ENCODE results near the gene ELP4.
"Not testable (repeated sequence)": the region's sequence is repeated elsewhere in the genome, so short reads cannot be mapped to it uniquely, and the experiment has no call there.

Gene ELP4

DNA sequence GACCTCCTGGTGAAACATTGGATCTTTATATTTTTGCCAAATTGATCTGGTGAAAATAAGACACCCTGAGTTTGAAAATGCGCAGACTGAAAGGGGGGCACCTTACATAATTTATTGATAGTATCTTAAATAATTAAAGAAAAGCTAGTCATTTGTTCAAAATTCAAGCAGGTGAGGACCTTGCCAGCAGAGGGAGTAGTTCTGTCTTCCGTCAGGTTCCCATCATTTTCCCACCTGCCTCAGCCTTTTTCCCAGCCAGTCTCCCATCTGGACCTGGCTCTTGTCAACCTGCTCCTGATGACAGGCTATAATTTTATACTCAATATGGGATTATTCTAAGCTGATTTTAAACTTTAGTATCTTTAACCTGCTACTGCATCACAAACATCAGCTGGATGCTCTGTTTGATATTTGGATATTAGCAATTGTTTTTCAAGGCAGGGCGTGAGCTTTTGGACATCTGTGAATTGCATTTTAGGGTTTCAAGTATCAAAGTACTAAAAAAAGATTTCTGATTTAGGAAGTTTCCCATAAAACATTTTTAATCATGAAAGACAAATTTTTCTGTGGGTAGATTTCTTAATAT is 132.0 kb downstream of the ELP4 start:
- DNase-seq (ENCODE audit: extremely low read depth in 1 of 2, low read depth in 1 of 2): no peak

DNA sequence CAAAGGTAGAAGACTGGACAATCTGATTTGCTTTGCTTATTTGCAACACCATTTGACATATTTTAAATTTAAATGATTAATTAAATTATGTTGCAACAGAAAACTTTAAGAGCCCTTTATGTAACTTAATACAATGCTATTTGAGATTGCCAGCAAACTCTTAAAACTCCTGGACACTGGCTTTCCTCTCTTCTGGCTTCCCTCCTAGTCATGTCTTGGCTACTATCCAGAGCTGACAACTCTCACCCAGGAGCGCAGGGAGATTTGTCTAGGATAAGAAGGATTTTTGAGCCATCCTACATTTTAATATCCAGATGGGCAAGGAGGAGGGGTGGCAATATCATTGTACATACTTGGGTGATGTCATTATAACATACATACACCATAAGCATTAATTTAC is 134.3 kb downstream of the ELP4 start:
- DNase-seq (ENCODE audit: extremely low read depth in 1 of 2, low read depth in 1 of 2): no peak

DNA sequence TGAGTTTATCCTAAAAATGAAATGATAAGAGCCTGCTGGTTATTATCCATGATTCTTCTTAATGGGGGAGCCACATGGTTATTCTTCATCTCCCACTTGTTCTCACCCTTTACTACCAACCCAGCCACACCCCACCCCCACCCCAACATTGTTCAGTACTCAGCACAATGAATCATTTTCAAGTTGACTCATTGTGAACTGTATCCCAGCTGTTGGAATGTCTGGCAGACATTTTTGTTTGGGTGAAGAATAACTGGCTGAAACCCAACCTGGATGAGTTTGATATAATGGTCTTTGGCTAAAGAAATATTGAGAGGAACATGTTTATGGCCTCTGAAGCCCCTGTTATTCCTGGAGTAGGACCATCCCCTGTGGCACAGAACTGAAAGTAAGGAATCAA is 136.2 kb downstream of the ELP4 start:
- no peak for DNase-seq (ENCODE audit: extremely low read depth in 1 of 2, low read depth in 1 of 2)

DNA sequence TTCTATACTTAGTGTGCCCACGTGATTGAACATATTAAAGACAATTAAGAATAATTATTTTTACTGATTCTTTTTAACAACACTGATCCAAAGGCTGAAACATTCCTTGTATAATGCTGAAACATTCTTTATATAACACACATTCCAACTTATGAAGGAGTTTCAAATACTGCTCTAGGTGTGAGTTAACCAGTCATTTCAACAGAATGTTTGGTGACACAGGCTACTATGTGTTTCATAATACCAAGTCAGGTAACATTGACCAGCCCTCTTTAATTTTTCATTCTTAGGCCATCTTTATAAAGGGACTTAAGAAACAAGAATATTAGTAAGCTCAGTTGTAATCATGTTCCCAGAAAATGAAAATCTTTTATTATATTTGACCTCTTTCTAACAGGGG is 136.6 kb downstream of the ELP4 start:
- DNase-seq (ENCODE audit: extremely low read depth in 1 of 2, low read depth in 1 of 2): no peak

DNA sequence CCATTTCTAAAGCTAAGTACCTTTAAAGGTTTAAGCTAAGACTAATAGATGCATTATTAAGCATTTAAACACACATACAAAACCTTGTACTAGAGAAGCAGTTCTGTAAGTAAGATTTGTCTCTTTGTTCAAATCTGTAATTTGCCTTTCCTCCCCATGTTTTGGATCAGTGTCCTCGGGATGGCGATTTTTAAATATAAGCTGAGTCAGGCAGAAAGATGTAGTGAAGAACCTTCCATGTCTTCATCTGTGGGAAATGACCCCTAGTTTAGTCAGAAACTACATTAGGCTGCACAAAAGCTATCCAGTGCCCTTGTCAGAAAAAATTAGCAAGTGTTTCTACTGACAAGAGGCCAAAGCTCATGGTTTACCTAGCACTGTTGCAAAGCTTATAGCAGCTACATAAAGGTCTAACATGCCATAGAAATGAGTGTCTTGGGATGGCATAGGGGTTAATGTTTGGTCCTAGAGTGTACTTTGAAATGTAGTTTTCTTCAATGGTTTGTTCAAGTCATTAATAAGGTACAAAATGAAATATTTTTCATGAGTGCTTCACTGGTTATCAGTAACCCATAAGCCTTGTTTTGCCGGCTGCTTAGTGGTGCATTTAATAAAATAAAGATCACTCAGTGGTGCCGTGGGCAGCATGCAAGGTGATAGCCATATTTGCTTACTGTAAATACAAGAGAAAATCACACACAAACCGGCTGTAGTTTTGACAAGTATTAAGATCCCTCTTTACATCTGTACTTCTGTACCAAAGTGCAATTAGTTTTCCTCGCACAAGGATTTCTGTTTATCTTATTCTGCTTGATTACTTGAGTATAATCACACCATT is 139.8 kb downstream of the ELP4 start:
- no peak for DNase-seq (ENCODE audit: extremely low read depth in 1 of 2, low read depth in 1 of 2)

DNA sequence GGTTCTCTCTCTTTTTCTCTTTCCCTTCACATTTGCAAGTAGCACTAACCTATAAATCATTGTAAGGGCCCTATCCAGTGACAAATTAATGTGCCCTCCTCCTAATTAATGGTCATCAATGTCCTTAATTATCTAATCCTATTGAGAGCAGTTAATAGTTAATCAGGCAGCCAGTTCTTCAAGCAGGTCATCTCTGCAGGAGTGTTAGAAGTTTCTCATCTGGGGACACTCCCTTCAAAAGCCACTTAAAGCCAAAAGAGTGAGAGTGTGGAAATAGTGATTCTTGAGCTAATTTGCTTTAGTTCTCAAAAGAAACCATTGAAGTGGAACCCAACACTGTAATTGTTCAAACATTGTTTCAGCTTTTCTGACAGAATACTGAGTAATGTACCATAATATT is 141.6 kb downstream of the ELP4 start:
- DNase-seq (ENCODE audit: extremely low read depth in 1 of 2, low read depth in 1 of 2): no peak

DNA sequence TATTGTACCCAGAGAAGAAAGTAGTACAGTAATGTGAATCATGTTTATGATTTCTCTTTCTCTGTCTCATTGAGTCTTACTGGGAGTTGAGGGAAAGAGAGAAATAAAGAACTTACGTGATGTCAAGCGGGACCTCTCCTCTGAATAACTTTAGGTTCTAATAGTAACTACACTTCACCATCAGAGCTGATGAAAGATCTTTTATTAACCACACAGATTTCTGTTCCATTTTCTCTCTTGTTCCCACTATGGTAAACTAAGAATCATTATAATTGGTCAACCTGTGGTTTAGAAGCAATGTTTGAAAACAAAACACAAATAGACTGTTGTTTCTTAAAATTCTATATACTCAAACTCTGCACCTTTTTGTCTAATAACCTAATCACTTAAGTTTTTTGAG is 142.3 kb downstream of the ELP4 start:
- DNase-seq (ENCODE audit: extremely low read depth in 1 of 2, low read depth in 1 of 2): no peak

DNA sequence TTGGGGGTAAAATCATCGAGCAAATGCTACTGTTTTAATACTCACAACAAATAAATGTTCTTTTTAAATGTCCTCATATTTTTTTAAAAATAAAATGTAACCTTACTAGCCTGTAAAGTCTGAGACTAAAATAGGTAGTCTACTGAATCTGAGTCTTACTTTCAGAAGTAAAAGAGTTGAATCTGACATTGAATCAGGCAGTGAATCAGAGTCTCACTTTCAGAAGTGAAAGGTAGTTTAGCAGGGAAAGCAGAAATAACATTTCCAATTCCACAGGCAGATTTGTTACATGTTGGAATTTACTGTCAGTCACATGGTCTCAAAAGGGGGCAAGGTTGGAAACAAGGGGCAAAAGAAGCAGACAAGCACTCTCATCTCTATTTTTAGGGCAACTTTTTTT is 143.0 kb downstream of the ELP4 start:
- DNase-seq (ENCODE audit: extremely low read depth in 1 of 2, low read depth in 1 of 2): no peak

DNA sequence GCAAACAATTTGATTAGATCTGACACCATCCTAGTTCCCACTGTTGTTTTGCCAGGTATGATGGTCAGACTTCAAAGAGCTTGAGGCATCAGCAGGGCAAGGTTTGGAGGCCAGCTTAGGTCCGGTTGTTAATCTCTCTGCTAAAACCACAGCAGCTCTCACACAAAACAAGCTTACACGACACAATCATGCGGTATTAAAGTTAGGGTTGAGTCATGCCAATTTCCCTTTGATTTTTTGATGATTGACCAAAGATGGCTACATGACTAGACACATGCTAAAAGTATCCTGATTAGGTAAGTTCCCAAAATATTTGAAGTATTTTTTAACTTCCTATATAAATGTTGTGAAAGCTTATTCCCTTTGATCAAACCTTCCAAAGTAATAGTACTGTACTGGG is 145.9 kb downstream of the ELP4 start:
- DNase-seq (ENCODE audit: extremely low read depth in 1 of 2, low read depth in 1 of 2): no peak

DNA sequence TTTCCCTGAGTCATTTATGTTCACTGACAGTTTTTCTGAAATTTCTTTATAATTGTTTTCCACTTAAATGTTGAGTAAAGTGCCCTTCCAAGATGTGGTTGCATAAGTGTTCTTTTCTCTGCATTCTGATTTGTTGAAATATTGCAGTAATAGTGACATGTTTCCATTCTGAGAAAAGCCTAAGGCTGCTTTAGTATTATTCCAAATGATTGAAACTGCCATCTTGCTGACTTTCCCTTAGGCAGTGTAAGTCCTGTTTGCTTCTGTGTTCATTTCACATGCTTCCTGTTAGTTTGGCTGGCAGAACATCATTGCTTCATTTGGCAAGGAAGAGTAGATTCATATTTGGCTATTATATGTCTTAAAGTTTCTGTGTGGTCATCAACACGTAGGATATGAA is 146.5 kb downstream of the ELP4 start:
- DNase-seq (ENCODE audit: extremely low read depth in 1 of 2, low read depth in 1 of 2): no peak

DNA sequence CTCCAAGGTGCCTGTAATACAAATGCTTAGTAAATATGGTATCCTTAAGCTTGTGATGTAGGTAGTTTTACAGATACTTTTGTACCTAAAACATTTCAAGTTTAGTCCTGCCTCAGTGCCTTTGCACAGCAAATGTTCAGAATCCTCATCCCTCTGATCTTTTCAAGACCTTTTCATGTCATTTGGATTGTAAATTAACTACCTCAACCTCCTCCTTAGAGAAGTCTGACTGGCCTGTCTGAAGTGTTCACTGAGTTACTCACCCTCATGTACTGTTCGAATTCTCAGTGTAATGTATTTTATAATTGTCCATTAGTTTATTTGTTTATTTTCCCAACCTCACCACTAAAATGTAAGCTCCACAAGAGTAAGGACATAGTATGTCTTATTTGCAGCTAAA is 147.5 kb downstream of the ELP4 start:
- DNase-seq (ENCODE audit: extremely low read depth in 1 of 2, low read depth in 1 of 2): no peak

DNA sequence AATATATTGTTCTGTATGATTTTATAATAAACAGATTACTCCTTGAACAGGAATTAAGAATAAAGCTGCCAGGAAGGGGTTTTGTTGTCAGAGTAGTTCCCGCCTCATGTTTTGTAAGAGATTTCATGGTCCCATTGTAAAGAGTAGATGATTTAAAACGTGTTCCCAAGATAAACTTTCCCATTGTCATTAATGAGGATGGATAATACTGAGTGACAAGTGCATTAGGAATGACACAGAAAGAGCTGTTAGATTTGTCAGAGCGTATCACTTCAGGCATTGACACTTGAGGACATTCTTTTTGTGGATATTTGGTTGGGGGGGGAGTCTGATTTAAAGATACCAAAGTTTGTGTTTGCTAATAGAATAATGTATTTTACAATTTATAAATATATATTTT is 154.6 kb downstream of the ELP4 start:
- no peak for DNase-seq (ENCODE audit: extremely low read depth in 1 of 2, low read depth in 1 of 2)

DNA sequence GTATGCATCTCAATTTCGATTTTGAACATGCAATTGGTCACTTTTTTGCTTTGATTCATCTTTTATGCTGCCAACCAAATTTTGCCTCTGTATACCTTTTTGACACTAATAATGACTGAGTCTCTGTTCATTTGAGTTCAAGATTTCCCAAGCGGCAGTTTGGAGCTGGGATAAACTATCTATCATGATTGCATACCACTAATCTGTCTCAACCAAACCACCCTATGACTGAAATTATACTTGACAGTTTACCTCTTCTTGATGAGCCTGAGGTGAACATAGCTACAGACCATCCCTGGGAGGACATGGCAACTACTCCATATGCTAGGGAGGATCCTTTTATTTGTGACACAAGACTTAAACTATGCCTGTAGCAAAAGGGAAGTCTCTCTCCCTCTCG is 155.4 kb downstream of the ELP4 start:
- DNase-seq (ENCODE audit: extremely low read depth in 1 of 2, low read depth in 1 of 2): no peak

DNA sequence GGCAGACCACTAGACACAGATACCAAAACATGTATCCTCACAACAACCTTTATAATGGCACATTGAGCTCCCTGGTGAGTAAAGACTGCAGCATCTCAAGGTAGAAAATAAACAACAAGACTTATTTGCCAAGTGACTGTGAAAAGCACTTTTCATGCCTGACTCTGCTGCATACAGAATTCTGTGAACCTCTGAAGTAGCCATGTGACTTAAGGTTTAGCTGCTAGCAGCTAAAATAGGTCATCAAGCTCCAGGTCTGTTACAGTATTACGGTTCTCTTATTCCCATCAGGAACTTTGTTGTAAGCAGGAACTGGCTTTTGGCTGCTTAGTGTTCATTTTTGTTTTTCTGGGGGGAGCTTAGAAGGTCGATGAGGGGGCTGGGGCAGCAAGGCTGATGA is 162.1 kb downstream of the ELP4 start:
- no peak for DNase-seq (ENCODE audit: extremely low read depth in 1 of 2, low read depth in 1 of 2)

DNA sequence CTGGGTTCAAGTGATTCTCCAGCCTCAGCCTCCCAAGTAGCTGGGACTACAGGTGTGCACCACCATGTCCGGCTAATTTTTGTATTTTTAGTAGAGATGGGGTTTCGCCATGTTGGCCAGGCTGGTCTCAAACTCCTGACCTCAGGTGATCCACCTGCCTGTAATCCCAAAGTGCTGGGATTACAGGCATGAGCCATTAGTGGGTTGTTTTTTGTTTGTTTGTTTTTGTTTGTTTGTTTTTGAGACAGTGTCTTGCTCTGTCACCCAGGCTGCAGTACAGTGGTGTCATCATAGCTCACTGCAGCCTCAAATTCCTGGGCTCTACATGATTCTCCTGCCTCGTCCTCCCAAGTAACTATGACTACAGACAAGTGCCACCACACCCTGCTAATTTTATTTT is 163.5 kb downstream of the ELP4 start:
- DNase-seq (ENCODE audit: extremely low read depth in 1 of 2, low read depth in 1 of 2): not testable (repeated sequence)

DNA sequence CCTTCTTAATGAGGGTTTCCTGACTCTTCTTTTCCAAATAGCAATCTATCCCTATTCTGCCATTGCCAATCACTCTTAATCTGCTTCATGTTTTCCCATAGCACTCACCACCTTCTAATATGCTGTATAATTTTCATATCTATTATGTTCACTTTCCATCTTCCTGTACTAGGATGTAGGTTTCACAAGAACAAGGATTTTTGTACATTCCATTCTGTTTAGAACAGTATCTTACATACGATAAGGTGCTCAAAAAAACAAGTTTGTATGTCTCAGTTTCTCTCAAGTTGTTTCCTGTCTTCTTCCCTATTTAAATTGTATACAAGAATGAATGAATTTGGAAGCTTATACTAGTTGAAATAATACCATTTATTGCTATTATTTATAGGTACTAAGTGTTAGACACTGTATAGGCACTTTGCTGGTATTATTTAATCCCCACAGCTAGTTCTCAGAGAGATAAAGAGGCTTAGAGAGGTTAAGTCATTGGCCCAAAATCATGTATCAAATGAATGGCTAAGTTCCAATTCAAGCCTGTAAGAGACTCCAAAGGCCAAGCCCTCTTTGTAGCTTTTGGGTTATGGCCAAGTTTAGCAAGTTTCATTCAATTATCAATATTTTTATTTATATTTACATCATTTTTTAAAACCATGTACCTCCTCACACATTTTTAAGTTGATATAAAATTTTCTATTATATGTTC is 166.9 kb downstream of the ELP4 start:
- DNase-seq (ENCODE audit: extremely low read depth in 1 of 2, low read depth in 1 of 2): no peak

DNA sequence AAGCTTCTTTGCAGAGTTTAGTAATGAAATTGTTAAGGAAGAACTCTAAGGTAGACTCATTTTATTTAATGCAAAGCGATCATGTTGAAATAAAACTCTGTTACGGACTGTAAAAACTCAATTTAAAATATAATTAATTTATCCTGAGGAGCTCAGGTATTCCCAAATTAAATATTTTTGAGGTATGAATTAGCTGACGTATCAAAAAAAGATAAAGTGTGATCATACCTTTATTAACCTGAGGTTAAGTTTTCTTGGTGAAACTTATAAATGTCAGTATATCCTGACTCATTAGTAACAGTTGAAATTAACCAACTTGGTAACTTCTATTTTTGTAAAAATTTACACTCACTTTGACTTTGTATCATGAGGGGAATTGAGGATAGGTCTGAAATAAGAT is 171.2 kb downstream of the ELP4 start:
- DNase-seq (ENCODE audit: extremely low read depth in 1 of 2, low read depth in 1 of 2): no peak

DNA sequence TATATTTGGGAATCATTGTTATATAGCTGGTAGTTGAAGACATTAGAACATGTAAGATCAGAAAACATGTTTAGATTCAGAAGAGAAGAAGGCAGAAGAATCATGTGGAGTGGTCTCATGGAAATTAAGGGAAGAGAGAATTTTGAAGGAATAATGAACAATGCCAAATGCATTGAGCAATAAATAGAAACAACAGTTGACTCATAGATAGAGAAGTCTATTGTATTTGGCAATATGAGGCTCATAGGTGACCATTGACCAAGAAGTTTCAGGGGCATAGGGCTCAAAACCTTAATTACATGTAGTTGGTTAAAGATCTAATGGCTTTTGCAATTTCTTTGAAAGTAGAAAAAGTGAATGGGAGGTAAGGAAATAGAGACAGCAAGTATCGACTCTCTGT is 177.7 kb downstream of the ELP4 start:
- DNase-seq (ENCODE audit: extremely low read depth in 1 of 2, low read depth in 1 of 2): no peak

DNA sequence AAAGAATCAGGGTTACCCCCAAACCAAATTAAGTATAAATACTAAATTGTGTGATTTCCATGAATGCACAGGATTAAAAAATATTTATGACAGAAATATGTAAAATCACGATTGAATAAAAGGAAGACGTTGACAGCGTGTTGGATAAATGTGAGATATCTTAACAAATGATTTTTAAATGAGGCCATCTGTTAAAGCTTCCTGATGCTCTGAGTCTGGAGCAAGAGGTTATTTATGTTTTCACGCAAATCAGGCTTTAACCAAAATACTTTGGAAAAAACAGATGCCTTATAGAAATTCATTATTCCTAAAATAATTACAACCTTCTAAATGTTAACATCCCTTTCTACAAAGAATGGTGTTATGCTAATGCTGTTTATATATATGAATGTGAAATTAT is 178.3 kb downstream of the ELP4 start:
- no peak for DNase-seq (ENCODE audit: extremely low read depth in 1 of 2, low read depth in 1 of 2)

DNA sequence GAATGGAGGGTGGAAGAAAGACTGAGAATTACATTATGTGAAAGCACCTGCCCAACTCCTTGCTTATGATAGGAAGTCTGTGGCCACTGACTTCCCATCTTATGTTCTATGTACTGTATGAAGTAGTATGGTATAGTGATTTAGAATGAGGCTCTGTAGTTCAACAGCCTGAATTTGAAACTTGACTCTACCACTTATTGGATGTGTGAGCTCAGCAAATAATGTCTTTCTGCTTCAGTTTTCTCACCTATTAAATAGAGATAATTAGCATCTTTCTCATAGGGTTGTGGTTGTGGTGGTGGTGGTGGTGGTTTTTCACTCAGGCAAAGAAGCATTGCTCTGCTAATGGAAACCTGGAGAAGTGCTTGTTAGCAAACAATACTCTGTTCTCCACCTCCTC is 180.0 kb downstream of the ELP4 start:
- no peak for DNase-seq (ENCODE audit: extremely low read depth in 1 of 2, low read depth in 1 of 2)

DNA sequence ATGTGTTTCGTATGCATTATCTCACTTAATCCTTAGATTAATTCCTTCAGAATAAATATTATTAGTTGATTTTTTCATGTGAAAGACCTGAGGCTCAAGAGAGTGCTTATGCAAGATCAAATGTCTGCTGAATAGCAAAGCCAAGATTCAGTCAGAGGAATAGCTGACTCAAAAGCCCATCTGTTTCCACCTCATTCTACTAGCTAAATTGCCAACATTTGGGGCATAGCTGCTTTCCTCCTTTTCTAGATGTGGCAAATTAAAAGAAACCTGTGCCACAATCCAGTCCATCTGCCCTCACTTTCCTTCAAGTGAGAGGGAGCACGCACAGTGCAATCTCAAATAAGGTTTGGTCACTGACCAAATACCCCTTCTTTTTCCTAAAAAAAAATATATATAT is 180.5 kb downstream of the ELP4 start:
- DNase-seq (ENCODE audit: extremely low read depth in 1 of 2, low read depth in 1 of 2): no peak

DNA sequence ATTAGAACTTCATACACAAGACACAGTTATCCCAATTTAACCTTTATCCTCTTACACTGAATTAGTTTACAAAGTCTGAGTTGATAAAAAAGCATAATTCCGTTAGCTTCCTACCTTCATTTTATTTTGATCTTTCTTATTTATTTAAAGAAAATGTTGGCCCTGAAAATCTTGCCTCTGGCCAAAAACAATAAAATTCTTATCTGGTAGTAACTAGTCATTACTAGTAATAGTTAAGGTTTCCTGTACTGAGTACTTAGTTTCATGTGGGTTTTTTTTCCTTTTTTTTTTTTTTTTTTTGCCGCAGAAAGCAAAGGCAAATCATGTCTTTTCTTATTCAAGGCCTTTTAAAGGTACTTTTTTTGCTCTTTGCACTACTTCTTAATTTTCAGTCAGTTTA is 180.9 kb downstream of the ELP4 start:
- no peak for DNase-seq (ENCODE audit: extremely low read depth in 1 of 2, low read depth in 1 of 2)
